ENCODE results near the gene BABAM2.

DNA sequence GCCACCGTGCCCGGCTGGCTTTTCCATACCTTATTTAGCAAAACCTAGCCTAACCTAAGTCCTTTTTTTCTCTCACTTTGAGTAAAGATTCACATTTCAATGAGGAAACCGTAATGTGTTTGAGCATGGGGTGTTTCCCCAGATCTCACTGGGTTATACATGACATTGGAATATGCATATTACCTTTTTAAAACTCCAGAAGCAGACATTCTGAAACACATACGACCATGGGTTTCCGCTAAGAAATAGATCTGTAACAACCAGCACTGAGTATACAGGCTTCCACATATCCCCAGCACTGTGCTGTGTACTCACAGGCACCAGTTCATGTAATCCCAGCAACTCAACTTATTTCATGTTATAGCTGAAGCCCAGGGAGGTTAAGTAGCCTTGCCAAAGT is 461.1 kb downstream of the BABAM2 start:
- TF ChIP-seq, protein P1, sequence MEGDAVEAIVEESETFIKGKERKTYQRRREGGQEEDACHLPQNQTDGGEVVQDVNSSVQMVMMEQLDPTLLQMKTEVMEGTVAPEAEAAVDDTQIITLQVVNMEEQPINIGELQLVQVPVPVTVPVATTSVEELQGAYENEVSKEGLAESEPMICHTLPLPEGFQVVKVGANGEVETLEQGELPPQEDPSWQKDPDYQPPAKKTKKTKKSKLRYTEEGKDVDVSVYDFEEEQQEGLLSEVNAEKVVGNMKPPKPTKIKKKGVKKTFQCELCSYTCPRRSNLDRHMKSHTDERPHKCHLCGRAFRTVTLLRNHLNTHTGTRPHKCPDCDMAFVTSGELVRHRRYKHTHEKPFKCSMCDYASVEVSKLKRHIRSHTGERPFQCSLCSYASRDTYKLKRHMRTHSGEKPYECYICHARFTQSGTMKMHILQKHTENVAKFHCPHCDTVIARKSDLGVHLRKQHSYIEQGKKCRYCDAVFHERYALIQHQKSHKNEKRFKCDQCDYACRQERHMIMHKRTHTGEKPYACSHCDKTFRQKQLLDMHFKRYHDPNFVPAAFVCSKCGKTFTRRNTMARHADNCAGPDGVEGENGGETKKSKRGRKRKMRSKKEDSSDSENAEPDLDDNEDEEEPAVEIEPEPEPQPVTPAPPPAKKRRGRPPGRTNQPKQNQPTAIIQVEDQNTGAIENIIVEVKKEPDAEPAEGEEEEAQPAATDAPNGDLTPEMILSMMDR (IDR thresholded peaks at IDR 0.05): no peak
- TF ChIP-seq POLR2A (IDR thresholded peaks at IDR 0.05): no peak

Data from right lobe of liver (tissue), 4 donors.